HCT116 (cell line): Measurements from ENCODE around the gene CWC27. TPM values are rescaled to one million over a fixed set of nuclear protein-coding genes. Genes with fewer than 3 reads are reported as not detected.

Source experiments
- ATAC-seq: fragments of 200-7000 bp; cut with Tn5 transposase; 2 replicates; pipeline ENCODE4 v1.9.1; 2020; ENCODE audit warnings: mild to moderate bottlenecking, moderate library complexity
- BruUV-seq: library from RNA; stranded (reverse); fragments of 400-500 nt; replicated peaks from 2 replicates; lab custom pipeline; 2021; lab: Mats Ljungman, UMichigan
- CTCF ChIA-PET: fragments of 300-600 bp; sonication (Branson Sonifier 250); formaldehyde crosslinking; loops from one replicate; lab custom pipeline; 2021; ENCODE audit warnings: antibody characterized with exemption; lab: Charles Lee
- POLR2A ChIA-PET: fragments of 300-600, 350-600 bp; sonication (Branson Sonifier 250); formaldehyde crosslinking; loops from one replicate; lab custom pipeline; 2021; ENCODE audit warnings: antibody characterized with exemption; lab: Charles Lee
- RAD21 ChIA-PET, 2 experiments: fragments of 300-600 bp; sonication (Branson Sonifier 250); formaldehyde crosslinking; loops; one replicate each; lab custom pipeline; 2023; ENCODE audit warnings: low total read pairs in 2 of 2; ENCODE audit not compliant: uncharacterized antibody in 2 of 2, unreplicated experiment in 2 of 2, low non-redundant PET in 1 of 2; lab: Charles Lee
- DNase-seq: peaks from one replicate; pipeline ENCODE4 v3.0.0-alpha.2; 2010; ENCODE audit warnings: low read depth, low spot score
- H2AFZ ChIP-seq: fragments of 200-600 bp; shearing (Covaris generic), sonication (generic); 2 replicates; pipeline ENCODE4 v1.6.1; 2017; ENCODE audit warnings: low read depth, mixed run types, mixed read lengths, antibody characterized with exemption, low read length; ENCODE audit not compliant: poor library complexity, severe bottlenecking
- H3K27ac ChIP-seq: 2 replicates; pipeline ENCODE4 v1.5.1; 2012; ENCODE audit warnings: low read depth, low read length
- H3K27me3 ChIP-seq: fragments of 200-600 bp; sonication (generic); 2 replicates; pipeline ENCODE4 v1.6.1; 2016; ENCODE audit warnings: mixed run types, low read length, mixed read lengths; ENCODE audit not compliant: insufficient read depth
- H3K36me3 ChIP-seq, 2 experiments: fragments of 200-500 bp in 1 of 2; fragments of 200-600 bp in 1 of 2; sonication (Bioruptor generic) in 1 of 2; sonication (generic) in 1 of 2; 2 replicates each; pipeline versions ENCODE4 v1.5.1 to v1.6.1; 2014 to 2016; ENCODE audit warnings: low read length in 2 of 2, inconsistent platforms in 1 of 2, mixed read lengths in 1 of 2, mixed run types in 1 of 2; ENCODE audit not compliant: insufficient read depth in 2 of 2, control insufficient read depth in 1 of 2
- H3K4me1 ChIP-seq, 2 experiments: fragments of 200-600 bp in 1 of 2; sonication (generic) in 1 of 2; 2 replicates each; pipeline versions ENCODE4 v1.5.1 to v1.6.1; 2012 to 2017; ENCODE audit warnings: low read length in 2 of 2, inconsistent platforms in 1 of 2, mild to moderate bottlenecking in 1 of 2, mixed read lengths in 1 of 2, mixed run types in 1 of 2, moderate library complexity in 1 of 2; ENCODE audit not compliant: insufficient read depth in 2 of 2, control insufficient read depth in 1 of 2
- H3K4me2 ChIP-seq: fragments of 200-600 bp; sonication (generic); 2 replicates; pipeline ENCODE4 v1.6.1; 2017; ENCODE audit warnings: mixed run types, low read length, mixed read lengths
- H3K4me3 ChIP-seq, 2 experiments: fragments of 200-600 bp in 1 of 2; sonication (generic) in 1 of 2; replicated peaks in 1 of 2; 2 replicates each; pipeline ENCODE4 v1.5.1; 2011 to 2016; ENCODE audit warnings: low read length in 2 of 2, control low read depth in 1 of 2, low read depth in 1 of 2, mild to moderate bottlenecking in 1 of 2, mixed read lengths in 1 of 2, mixed run types in 1 of 2
- H3K79me2 ChIP-seq: fragments of 200-600 bp; sonication (generic); 2 replicates; pipeline ENCODE4 v1.6.1; 2017; ENCODE audit warnings: mild to moderate bottlenecking, mixed run types, low read length, moderate library complexity, mixed read lengths; ENCODE audit not compliant: insufficient read depth
- H3K9ac ChIP-seq: fragments of 200-600 bp; sonication (generic); 2 replicates; pipeline ENCODE4 v1.6.1; 2016; ENCODE audit warnings: low read length, mixed read lengths
- H3K9me2 ChIP-seq: fragments of 200-600 bp; sonication (generic), shearing (Covaris generic); 2 replicates; pipeline ENCODE4 v1.6.1; 2017; ENCODE audit warnings: mixed run types, mild to moderate bottlenecking, moderate library complexity; ENCODE audit not compliant: insufficient read depth
- H3K9me3 ChIP-seq, 2 experiments: fragments of 200-500 bp in 1 of 2; fragments of 200-600 bp in 1 of 2; sonication (Bioruptor generic) in 1 of 2; sonication (generic) in 1 of 2; 2 replicates each; pipeline ENCODE4 v1.6.1; 2014 to 2017; ENCODE audit warnings: low read length in 2 of 2, mixed read lengths in 2 of 2, inconsistent platforms in 1 of 2, low read depth in 1 of 2, mild to moderate bottlenecking in 1 of 2, mixed run types in 1 of 2, moderate library complexity in 1 of 2; ENCODE audit not compliant: control insufficient read depth in 1 of 2, insufficient read depth in 1 of 2
- H4K20me1 ChIP-seq: fragments of 200-600 bp; sonication (generic), shearing (Covaris generic); 2 replicates; pipeline ENCODE4 v1.6.1; 2017; ENCODE audit warnings: mixed run types, mild to moderate bottlenecking, moderate library complexity; ENCODE audit not compliant: insufficient read depth
- CBX3 ChIP-seq: IDR thresholded peaks from 2 replicates; pipeline ENCODE4 v1.6.1; 2012; ENCODE audit warnings: low read depth
- CEBPB ChIP-seq: IDR thresholded peaks from 2 replicates; pipeline ENCODE4 v1.6.1; 2012; ENCODE audit warnings: low read depth
- EGR1 ChIP-seq: IDR thresholded peaks from 2 replicates; pipeline ENCODE4 v1.6.1; 2012; ENCODE audit warnings: low read depth
- ELF1 ChIP-seq: IDR thresholded peaks from 2 replicates; pipeline ENCODE4 v1.6.1; 2012; ENCODE audit warnings: low read depth, borderline replicate concordance
- EZH2 ChIP-seq: fragments of 200-600 bp; sonication (generic); IDR thresholded peaks from 2 replicates; pipeline ENCODE4 v1.6.1; 2017; ENCODE audit warnings: antibody characterized with exemption, mixed run types
- EZH2phosphoT487 ChIP-seq: fragments of 200-600 bp; IDR thresholded peaks from 2 replicates; pipeline ENCODE4 v1.6.1; 2018; ENCODE audit warnings: antibody characterized with exemption, borderline replicate concordance
- FOSL1 ChIP-seq: IDR thresholded peaks from 2 replicates; pipeline ENCODE4 v1.6.1; 2012; ENCODE audit warnings: low read depth
- JUND ChIP-seq: IDR thresholded peaks from 2 replicates; pipeline ENCODE4 v1.6.1; 2012
- MAX ChIP-seq: IDR thresholded peaks from 2 replicates; pipeline ENCODE4 v1.6.1; 2012
- POLR2A ChIP-seq: IDR thresholded peaks from 2 replicates; pipeline ENCODE4 v1.7.0; 2011; ENCODE audit warnings: borderline replicate concordance; ENCODE audit not compliant: insufficient read depth, insufficient read length; ENCODE audit errors: extremely low read depth
- POLR2AphosphoS5 ChIP-seq: IDR thresholded peaks from 2 replicates; pipeline ENCODE4 v1.6.1; 2011; ENCODE audit warnings: mild to moderate bottlenecking, low read depth, low read length, moderate library complexity
- RAD21 ChIP-seq: IDR thresholded peaks from 2 replicates; pipeline ENCODE4 v1.6.1; 2012; ENCODE audit warnings: low read depth, mild to moderate bottlenecking
- SIN3A ChIP-seq: IDR thresholded peaks from 2 replicates; pipeline ENCODE4 v1.6.1; 2012; ENCODE audit warnings: low read depth
- SP1 ChIP-seq: IDR thresholded peaks from 2 replicates; pipeline ENCODE4 v1.6.1; 2012; ENCODE audit warnings: low read depth
- SRF ChIP-seq: IDR thresholded peaks from 2 replicates; pipeline ENCODE4 v1.6.1; 2012; ENCODE audit warnings: low read depth
- TCF7L2 ChIP-seq: IDR thresholded peaks from 2 replicates; pipeline ENCODE4 v1.7.0; 2011; ENCODE audit warnings: borderline replicate concordance, inconsistent platforms; ENCODE audit not compliant: insufficient read depth, insufficient read length; ENCODE audit errors: extremely low read depth
- YY1 ChIP-seq: IDR thresholded peaks from 2 replicates; pipeline ENCODE4 v1.6.1; 2011; ENCODE audit warnings: low read length, low read depth, moderate library complexity, mild to moderate bottlenecking; ENCODE audit not compliant: insufficient replicate concordance; ENCODE audit errors: extremely low read depth
- ZFX ChIP-seq: fragments of 450-650 bp; IDR thresholded peaks from 2 replicates; pipeline ENCODE4 v1.6.1; 2017
- ZNF274 ChIP-seq: fragments of 200-500 bp; sonication (Bioruptor generic); IDR thresholded peaks from 2 replicates; pipeline ENCODE4 v1.6.1; 2014; ENCODE audit warnings: mild to moderate bottlenecking, low read depth, low read length, inconsistent platforms
- intact Hi-C: fragments of 100-400 bp; cut with micrococcal nuclease; formaldehyde crosslinking; loops from 2 replicates; pipeline ENCODE4 v1.10.0; 2022
- total RNA-seq: library from RNA; stranded (reverse); gene quantifications from one replicate; pipeline ENCODE4 v1.2.1, GENCODE V29; 2021; ENCODE audit not compliant: unreplicated experiment
- TF ChIP-seq, protein P1 (sequence below): IDR thresholded peaks from 2 replicates; pipeline ENCODE4 v1.6.1; 2012
- TF ChIP-seq, protein P2 (sequence below): IDR thresholded peaks from 2 replicates; pipeline ENCODE4 v1.6.1; 2011; ENCODE audit warnings: mild to moderate bottlenecking, low read length, moderate library complexity; ENCODE audit not compliant: insufficient replicate concordance; ENCODE audit errors: extremely low read depth

Gene CWC27
- total RNA-seq, 1 experiment from 2014 or later, result 29.1 TPM

GRCh38 chr5:64883912-64884311 lies 115.2 kb downstream of the CWC27 start:
- Histone ChIP-seq H3K9me3 (no peaks in the 10 kb centered on the region), H3K27ac (no peak overlapping the region), H3K9ac (no peak overlapping the region), H3K4me2 (no peak overlapping the region), H3K36me3 (no peaks in the 10 kb centered on the region), H3K4me1 (no peaks in the 10 kb centered on the region), H3K4me3 (no peak overlapping the region), H3K27me3 (no peaks in the 10 kb centered on the region), H4K20me1 (no peaks in the 10 kb centered on the region), H3K79me2 (no peaks in the 10 kb centered on the region), H3K9me2 (no peaks in the 10 kb centered on the region), H2AFZ (no peak overlapping the region)
- DNase-seq (no peak), ATAC-seq (no peak)
- BruUV-seq, result no TSS peak
- TF ChIP-seq, protein P1, sequence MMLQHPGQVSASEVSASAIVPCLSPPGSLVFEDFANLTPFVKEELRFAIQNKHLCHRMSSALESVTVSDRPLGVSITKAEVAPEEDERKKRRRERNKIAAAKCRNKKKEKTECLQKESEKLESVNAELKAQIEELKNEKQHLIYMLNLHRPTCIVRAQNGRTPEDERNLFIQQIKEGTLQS, result no peak
- TF ChIP-seq CBX3 (no peak), SP1 (no peak), TCF7L2 (no peak), SRF (no peak), POLR2A (no peak), ELF1 (no peak), EZH2phosphoT487 (no peak), MAX (no peak), YY1 (no peak), JUND (no peak), ZFX (no peak), FOSL1 (no peak), CEBPB (no peak), RAD21 (no peak), ZNF274 (no peak)
- intact Hi-C loops, result no loop called here
- CTCF ChIA-PET, result no interaction called here
- POLR2A ChIA-PET, result no interaction called here
- RAD21 ChIA-PET, result no interaction called here

- Histone ChIP-seq H3K79me2 (no peaks in the 10 kb centered on the region), H3K4me1 (no peaks in the 10 kb centered on the region), H3K36me3 (no peaks in the 10 kb centered on the region), H3K9me3 (no peaks in the 10 kb centered on the region), H3K27ac (no peak overlapping the region), H3K9ac (no peak overlapping the region), H3K9me2 (no peaks in the 10 kb centered on the region), H3K27me3 (no peaks in the 10 kb centered on the region), H3K4me2 (no peak overlapping the region), H4K20me1 (no peaks in the 10 kb centered on the region), H3K4me3 (no peak overlapping the region), H2AFZ (no peak overlapping the region)
- CTCF ChIA-PET, result no interaction called here
- ATAC-seq, result no peak
- DNase-seq, result no peak
- TF ChIP-seq POLR2AphosphoS5 (no peak), SIN3A (no peak), EGR1 (no peak), RAD21 (no peak), FOSL1 (no peak), POLR2A (no peak), CBX3 (no peak), ELF1 (no peak), YY1 (no peak), SP1 (no peak), TCF7L2 (no peak), EZH2 (no peak), EZH2phosphoT487 (no peak), JUND (no peak), SRF (no peak), ZFX (no peak), CEBPB (no peak)
- TF ChIP-seq, protein P1, result no peak
- TF ChIP-seq, protein P2, sequence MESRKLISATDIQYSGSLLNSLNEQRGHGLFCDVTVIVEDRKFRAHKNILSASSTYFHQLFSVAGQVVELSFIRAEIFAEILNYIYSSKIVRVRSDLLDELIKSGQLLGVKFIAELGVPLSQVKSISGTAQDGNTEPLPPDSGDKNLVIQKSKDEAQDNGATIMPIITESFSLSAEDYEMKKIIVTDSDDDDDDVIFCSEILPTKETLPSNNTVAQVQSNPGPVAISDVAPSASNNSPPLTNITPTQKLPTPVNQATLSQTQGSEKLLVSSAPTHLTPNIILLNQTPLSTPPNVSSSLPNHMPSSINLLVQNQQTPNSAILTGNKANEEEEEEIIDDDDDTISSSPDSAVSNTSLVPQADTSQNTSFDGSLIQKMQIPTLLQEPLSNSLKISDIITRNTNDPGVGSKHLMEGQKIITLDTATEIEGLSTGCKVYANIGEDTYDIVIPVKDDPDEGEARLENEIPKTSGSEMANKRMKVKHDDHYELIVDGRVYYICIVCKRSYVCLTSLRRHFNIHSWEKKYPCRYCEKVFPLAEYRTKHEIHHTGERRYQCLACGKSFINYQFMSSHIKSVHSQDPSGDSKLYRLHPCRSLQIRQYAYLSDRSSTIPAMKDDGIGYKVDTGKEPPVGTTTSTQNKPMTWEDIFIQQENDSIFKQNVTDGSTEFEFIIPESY, result no peak
- BruUV-seq, result no TSS peak
- POLR2A ChIA-PET, result no interaction called here
- intact Hi-C loops, result no loop called here
- RAD21 ChIA-PET, result no interaction called here
Measured at GRCh38 chr5:64884541-64884940, 115.8 kb downstream of the CWC27 start.
